Right atrium auricular region (tissue), 2 donors: ENCODE data around the gene TUBB2A. TPM values are rescaled to one million over a fixed set of nuclear protein-coding genes. Genes with fewer than 3 reads are reported as not detected.
A peak's percentile ranks its signal among the peaks of the same experiment; 100 is the strongest.
"Not testable (repeated sequence)": the region's sequence is repeated elsewhere in the genome, so short reads cannot be mapped to it uniquely, and the experiment has no call there.

ENCODE experiments used
- DNase-seq: peaks from one replicate; pipeline ENCODE4 v3.0.0-alpha.2; 2019; ENCODE audit warnings: low spot score
- H3K27ac ChIP-seq, 2 donors: fragments of 200-600 bp; sonication (generic); 1 replicate in 1 of 2; 2 replicates in 1 of 2; pipeline ENCODE4 v1.5.1; 2016 to 2019
- H3K27me3 ChIP-seq, 2 donors: fragments of 200-600 bp; sonication (generic); one replicate each; pipeline versions ENCODE4 v1.5.1 to v1.6.0; 2017 to 2019
- H3K36me3 ChIP-seq: fragments of 200-600 bp; sonication (generic); one replicate; pipeline ENCODE4 v1.5.1; 2016
- H3K4me1 ChIP-seq, 2 donors: fragments of 200-600 bp; sonication (generic); one replicate each; pipeline versions ENCODE4 v1.5.1 to v1.6.0; 2017 to 2019
- H3K4me3 ChIP-seq, 2 donors: fragments of 200-600 bp; sonication (generic); 1 replicate in 1 of 2; 2 replicates in 1 of 2; pipeline ENCODE4 v1.5.1; 2017 to 2019; ENCODE audit warnings: mild to moderate bottlenecking in 1 of 2, moderate library complexity in 1 of 2
- H3K9me3 ChIP-seq, 2 donors: fragments of 200-600 bp; sonication (generic); one replicate each; pipeline ENCODE4 v1.5.1; 2019
- CTCF ChIP-seq, 2 donors: fragments of 200-600 bp; sonication (generic); IDR thresholded peaks; one replicate each; pipeline ENCODE4 v1.5.1; 2019; ENCODE audit warnings: antibody characterized with exemption in 2 of 2
- total RNA-seq, 2 donors: library from RNA; depleted of rRNA; stranded (reverse); fragments of >200 nt; gene quantifications; one replicate each; pipeline ENCODE4 v1.1.0, GENCODE V29; 2016

TUBB2A gene
- total RNA-seq, 2 donors from 2014 or later, result 33.8 to 42.2 TPM

DNA sequence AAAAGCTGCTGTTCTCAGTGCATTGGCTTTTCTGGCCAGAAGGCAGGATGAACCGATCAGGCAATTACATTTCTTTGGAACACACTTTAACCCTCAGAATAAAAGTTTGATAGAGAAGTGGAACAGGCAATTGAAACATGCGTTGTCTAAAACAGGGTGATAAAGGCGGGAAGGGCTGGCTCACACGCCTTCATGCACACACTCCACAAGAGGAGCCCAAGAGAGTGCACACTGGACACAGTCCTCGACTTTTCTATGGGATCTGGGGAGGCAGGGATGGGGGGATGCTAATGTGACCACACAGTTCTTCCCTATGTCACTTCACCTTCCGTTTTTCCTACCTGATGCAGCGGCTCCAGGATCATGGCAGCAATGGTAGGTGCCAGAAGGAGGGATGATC, 30.9 kb upstream of the TUBB2A start:
- H3K4me3 ChIP-seq, result no peak overlapping the region
- H3K36me3 ChIP-seq, result no peaks in the 10 kb centered on the region
- no peaks in the 10 kb centered on the region for H3K27me3 ChIP-seq
- DNase-seq, result no peak
- no peak overlapping the region for H3K27ac ChIP-seq
- no peaks in the 10 kb centered on the region for H3K9me3 ChIP-seq
- no peak for TF ChIP-seq CTCF (IDR thresholded peaks at IDR 0.05)
- H3K4me1 ChIP-seq, result no peaks in the 10 kb centered on the region

DNA sequence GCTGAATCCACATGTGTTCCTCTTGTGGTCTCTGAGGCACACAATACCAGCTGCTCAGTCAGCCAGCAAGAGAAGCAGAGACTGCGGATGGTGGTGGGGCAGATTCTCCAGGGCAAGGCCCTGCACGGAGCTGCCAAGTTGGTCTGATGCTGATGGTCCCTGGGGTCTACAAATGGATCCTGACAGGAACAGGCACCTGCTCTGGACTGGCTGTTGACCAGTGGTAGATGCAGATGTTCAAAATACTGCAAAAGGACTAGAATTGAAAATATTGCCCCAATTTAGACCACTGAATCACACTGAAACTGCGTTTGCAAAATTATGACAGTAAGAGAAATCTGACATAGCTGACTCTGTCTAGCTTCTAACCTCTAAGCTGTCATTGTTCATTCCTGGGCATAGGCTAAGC, 29.6 kb upstream of the TUBB2A start:
- Histone ChIP-seq H3K4me1 (no peaks in the 10 kb centered on the region), H3K27me3 (no peaks in the 10 kb centered on the region), H3K9me3 (no peaks in the 10 kb centered on the region), H3K4me3 (no peak overlapping the region), H3K27ac (no peak overlapping the region), H3K36me3 (no peaks in the 10 kb centered on the region)
- no peak for TF ChIP-seq CTCF (IDR thresholded peaks at IDR 0.05)
- no peak for DNase-seq

DNA sequence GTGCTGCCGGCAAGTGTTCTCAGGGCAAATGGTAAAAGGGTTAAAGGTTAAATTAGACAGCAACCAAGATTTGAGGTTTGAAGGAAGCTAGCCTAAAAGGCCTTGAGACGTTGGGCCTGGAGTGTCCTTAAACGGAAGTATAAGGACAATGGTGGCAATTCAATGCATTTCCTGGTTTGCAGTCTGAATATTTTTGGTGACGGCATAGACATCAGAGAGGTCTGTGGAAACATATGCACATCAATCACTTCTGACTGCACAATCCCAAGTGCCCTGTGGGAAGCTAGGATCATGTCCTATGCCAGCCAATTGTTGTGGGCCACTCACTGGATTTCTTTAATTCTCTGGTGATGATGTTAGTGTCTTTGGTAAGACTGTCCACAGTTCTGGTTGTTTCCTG, 25.7 kb upstream of the TUBB2A start:
- Histone ChIP-seq H3K4me1 (no peaks in the 10 kb centered on the region), H3K27me3 (no peaks in the 10 kb centered on the region), H3K4me3 (no peak overlapping the region), H3K27ac (no peak overlapping the region), H3K9me3 (no peaks in the 10 kb centered on the region), H3K36me3 (no peaks in the 10 kb centered on the region)
- DNase-seq, result no peak
- TF ChIP-seq CTCF (IDR thresholded peaks at IDR 0.05), result no peak

DNA sequence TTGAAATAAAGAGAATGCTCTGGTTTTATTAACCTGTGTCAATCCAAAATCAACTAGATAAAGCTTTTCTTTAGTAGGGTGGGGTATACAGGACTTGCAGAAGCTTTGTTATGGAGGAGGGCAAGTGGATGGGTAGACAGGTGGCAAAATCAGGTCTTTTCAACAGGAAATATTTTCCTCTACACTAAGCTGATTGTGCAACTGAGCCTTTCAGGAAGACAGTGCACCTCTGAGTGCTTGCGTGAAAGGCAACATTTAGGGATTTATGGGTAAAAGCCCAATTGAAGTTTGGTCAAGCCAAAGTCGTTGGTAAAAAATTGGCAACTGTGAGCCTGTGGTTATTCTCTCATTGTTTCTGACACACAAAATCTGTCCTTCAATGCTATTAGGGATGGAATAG, 23.8 kb upstream of the TUBB2A start:
- TF ChIP-seq CTCF (IDR thresholded peaks at IDR 0.05), result no peak
- Histone ChIP-seq H3K27me3 (no peaks in the 10 kb centered on the region), H3K4me3 (no peak overlapping the region), H3K9me3 (no peaks in the 10 kb centered on the region), H3K27ac (no peak overlapping the region), H3K36me3 (no peaks in the 10 kb centered on the region), H3K4me1 (no peaks in the 10 kb centered on the region)
- DNase-seq, result no peak

DNA sequence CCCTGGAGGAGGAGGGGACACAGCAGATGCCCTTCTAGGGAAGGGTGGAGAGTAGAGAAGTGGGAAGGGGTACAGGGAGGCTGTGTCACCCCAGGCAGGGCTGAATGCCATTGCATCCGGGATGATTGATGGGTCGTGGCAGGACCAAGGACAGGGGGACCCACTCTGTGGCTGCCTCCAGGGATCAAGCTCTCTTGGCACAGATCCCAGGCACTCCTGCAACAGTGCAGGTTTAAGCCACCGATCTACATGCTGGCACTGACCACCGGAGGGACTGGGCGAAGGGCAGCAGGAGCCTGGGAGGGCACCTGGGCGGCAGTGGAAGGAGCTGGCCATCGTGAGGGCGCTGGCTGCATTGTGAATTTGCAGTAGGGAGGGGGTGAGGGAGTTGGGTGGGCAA, 22.6 kb upstream of the TUBB2A start:
- H3K36me3 ChIP-seq, H3K27ac ChIP-seq: not testable (repeated sequence)

DNA sequence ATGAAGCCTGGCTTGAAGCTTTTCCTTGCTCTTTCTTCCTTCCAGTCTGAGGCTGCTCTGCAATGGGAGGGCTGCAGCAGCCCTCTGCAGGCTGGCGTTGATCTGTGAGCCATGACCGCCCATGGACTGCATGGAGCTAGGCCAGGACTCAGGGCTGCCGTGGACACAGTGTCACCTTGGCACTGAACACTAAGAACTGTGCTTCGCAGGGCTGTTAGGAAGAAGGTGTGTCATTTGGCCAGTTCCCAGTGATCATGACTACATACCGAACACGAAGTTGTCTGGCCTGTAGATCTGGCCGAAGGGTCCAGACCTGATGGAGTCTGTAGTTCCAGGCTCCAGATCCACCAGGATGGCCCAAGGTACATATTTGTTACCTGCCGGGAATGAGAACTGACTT, 21.3 kb upstream of the TUBB2A start:
- H3K27ac ChIP-seq, H3K9me3 ChIP-seq, H3K4me3 ChIP-seq, H3K4me1 ChIP-seq, DNase-seq, H3K36me3 ChIP-seq, H3K27me3 ChIP-seq: not testable (repeated sequence)

More for the DNA sequence above, 22.6 kb upstream of the TUBB2A start:
- H3K4me1 ChIP-seq, DNase-seq, H3K9me3 ChIP-seq, H3K27me3 ChIP-seq: not testable (repeated sequence)
- H3K4me3 ChIP-seq, result peak overlapping the region in 1 of 2 donors; percentile 30

- Histone ChIP-seq H3K27ac (no peak overlapping the region), H3K36me3 (no peaks in the 10 kb centered on the region), H3K4me1 (no peaks in the 10 kb centered on the region), H3K27me3 (no peaks in the 10 kb centered on the region), H3K9me3 (no peaks in the 10 kb centered on the region), H3K4me3 (no peak overlapping the region)
- DNase-seq, result peak; percentile 71
- no peak for TF ChIP-seq CTCF (IDR thresholded peaks at IDR 0.05)
Observed at GRCh38 chr6:3176562-3177355, 19.4 kb upstream of the TUBB2A start.
